Measurements from ENCODE around the gene BZW2.

DNA sequence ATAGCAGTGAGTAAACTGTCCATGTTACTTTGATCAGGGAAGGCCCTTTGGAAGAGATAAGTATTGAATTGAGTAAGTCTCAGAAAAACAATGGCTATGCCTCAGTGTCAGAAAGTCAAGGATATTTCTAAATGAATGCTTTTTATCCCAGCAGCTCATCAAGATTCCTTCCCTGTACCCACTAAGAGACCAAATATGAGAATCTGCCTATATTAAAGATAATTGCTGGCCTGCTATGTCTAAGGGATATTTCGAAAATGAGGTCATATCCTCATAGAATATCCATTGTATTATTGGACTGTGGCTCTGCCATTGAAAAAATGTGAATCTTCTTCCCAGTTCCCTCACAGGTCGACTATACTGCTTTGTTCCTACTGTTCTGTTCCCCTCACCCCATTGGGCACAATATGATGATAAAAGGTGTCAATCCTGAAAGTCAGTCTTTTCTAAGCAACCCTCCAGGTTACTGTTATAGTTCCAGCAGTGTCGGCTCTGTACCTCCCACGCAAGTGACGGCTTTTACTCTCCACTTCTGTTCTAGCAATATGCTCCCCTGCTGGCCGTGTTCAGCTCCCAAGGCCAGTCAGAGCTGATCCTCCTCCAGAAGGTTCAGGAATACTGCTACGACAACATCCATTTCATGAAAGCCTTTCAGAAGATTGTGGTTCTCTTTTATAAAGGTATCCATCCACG is 51.7 kb downstream of the BZW2 start:
- TF ChIP-seq EZH2 (IDR thresholded peaks at IDR 0.05; ENCODE audit: insufficient read depth, low read length): no peak
- TF ChIP-seq, protein P1, sequence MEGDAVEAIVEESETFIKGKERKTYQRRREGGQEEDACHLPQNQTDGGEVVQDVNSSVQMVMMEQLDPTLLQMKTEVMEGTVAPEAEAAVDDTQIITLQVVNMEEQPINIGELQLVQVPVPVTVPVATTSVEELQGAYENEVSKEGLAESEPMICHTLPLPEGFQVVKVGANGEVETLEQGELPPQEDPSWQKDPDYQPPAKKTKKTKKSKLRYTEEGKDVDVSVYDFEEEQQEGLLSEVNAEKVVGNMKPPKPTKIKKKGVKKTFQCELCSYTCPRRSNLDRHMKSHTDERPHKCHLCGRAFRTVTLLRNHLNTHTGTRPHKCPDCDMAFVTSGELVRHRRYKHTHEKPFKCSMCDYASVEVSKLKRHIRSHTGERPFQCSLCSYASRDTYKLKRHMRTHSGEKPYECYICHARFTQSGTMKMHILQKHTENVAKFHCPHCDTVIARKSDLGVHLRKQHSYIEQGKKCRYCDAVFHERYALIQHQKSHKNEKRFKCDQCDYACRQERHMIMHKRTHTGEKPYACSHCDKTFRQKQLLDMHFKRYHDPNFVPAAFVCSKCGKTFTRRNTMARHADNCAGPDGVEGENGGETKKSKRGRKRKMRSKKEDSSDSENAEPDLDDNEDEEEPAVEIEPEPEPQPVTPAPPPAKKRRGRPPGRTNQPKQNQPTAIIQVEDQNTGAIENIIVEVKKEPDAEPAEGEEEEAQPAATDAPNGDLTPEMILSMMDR (IDR thresholded peaks at IDR 0.05; ENCODE audit: insufficient read depth, low read depth, low read length): no peak
